Measurements from ENCODE around the gene SLC9A9.

- TF ChIP-seq CTCF (IDR thresholded peaks at IDR 0.05 in 4 of 5, conservative IDR thresholded peaks at IDR 0.05 in 1 of 5): no peak
- no peak for TF ChIP-seq POLR2A (IDR thresholded peaks at IDR 0.05)
Observed at GRCh38 chr3:143288944-143289343, 559.3 kb downstream of the SLC9A9 start.
